ENCODE data around the gene CAP1.

GRCh38 chr1:40114400-40114799, 73.9 kb downstream of the CAP1 start:
- no peak for TF ChIP-seq NRF1 (IDR thresholded peaks at IDR 0.05; ENCODE audit: low read depth, low read length)
- no peak for TF ChIP-seq CTCF (IDR thresholded peaks at IDR 0.05)
- TF ChIP-seq REST (IDR thresholded peaks at IDR 0.05; ENCODE audit: low read depth, low read length) = no peak
- no peak for TF ChIP-seq EP300 (IDR thresholded peaks at IDR 0.05; ENCODE audit: borderline replicate concordance in 1 of 2, low read depth in 1 of 2, low read length in 1 of 2)
- no peak for TF ChIP-seq MAX (IDR thresholded peaks at IDR 0.05; ENCODE audit: low read depth)
- no peak for TF ChIP-seq GABPA (IDR thresholded peaks at IDR 0.05; ENCODE audit: low read depth)
- no peak for TF ChIP-seq ZBTB33 (IDR thresholded peaks at IDR 0.05; ENCODE audit: borderline replicate concordance, low read depth)
- TF ChIP-seq GATA2 (CRISPR knock-in tag; IDR thresholded peaks at IDR 0.05) = no peak
- no peak for TF ChIP-seq EZH2phosphoT487 (IDR thresholded peaks at IDR 0.05; ENCODE audit: borderline replicate concordance, low read depth)

All from SK-N-SH (cell line).